GM21526 (cell line): ENCODE measurements around the gene ALG12.

Experiments
- ATAC-seq: cut with Tn5 transposase; IDR thresholded peaks from one replicate; pipeline ENCODE4 v1.9.1; 2021; ENCODE audit warnings: moderate library complexity; ENCODE audit not compliant: unreplicated experiment, low FRiP score

Gene ALG12

GRCh38 chr22:49933236-49934159 lies 15.3 kb upstream of the ALG12 start:
- ATAC-seq = no peak

- ATAC-seq = no peak
Observed at GRCh38 chr22:49930596-49931412, 12.6 kb upstream of the ALG12 start.

- no peak for ATAC-seq
Observed at GRCh38 chr22:49929994-49930575, 11.8 kb upstream of the ALG12 start.

GRCh38 chr22:49929211-49929979 lies 11.2 kb upstream of the ALG12 start:
- no peak for ATAC-seq

GRCh38 chr22:49928555-49929210 lies 10.4 kb upstream of the ALG12 start:
- ATAC-seq = no peak

GRCh38 chr22:49928185-49928495 lies 9.9 kb upstream of the ALG12 start:
- no peak for ATAC-seq

- no peak for ATAC-seq
Observed at GRCh38 chr22:49927483-49928184, 9.4 kb upstream of the ALG12 start.

- ATAC-seq = no peak
Observed at GRCh38 chr22:49926916-49927315, 8.7 kb upstream of the ALG12 start.

- no peak for ATAC-seq
Observed at GRCh38 chr22:49925525-49926128, 7.4 kb upstream of the ALG12 start.

- no peak for ATAC-seq
Observed at GRCh38 chr22:49924113-49924833, 6.0 kb upstream of the ALG12 start.

GRCh38 chr22:49923445-49923844 lies 5.2 kb upstream of the ALG12 start:
- no peak for ATAC-seq

GRCh38 chr22:49922926-49923325 lies 4.7 kb upstream of the ALG12 start:
- ATAC-seq = no peak

- ATAC-seq = no peak
Observed at GRCh38 chr22:49922484-49922883, 4.2 kb upstream of the ALG12 start.

GRCh38 chr22:49921508-49922278 lies 3.5 kb upstream of the ALG12 start:
- ATAC-seq = no peak

GRCh38 chr22:49920859-49921258 lies 2.6 kb upstream of the ALG12 start:
- no peak for ATAC-seq

- ATAC-seq = no peak
Observed at GRCh38 chr22:49918911-49919881, 958 bp upstream of the ALG12 start.

GRCh38 chr22:49916831-49917230 lies 1.4 kb downstream of the ALG12 start:
- ATAC-seq = no peak
